GM12875 (cell line): Measurements from ENCODE around the gene NAPSA.
A peak's percentile ranks its signal among the peaks of the same experiment; 100 is the strongest.

Experiments
- H3K4me3 ChIP-seq: one replicate; pipeline ENCODE4 v1.5.1; 2011; ENCODE audit warnings: low read depth, low read length, control low read depth
- TF ChIP-seq, protein P1 (sequence below): IDR thresholded peaks from 2 replicates; pipeline ENCODE4 v1.5.1; 2011; ENCODE audit warnings: low read depth, mild to moderate bottlenecking, control low read depth, inconsistent platforms, low read length, moderate library complexity, borderline replicate concordance; ENCODE audit not compliant: insufficient read depth

NAPSA gene

DNA sequence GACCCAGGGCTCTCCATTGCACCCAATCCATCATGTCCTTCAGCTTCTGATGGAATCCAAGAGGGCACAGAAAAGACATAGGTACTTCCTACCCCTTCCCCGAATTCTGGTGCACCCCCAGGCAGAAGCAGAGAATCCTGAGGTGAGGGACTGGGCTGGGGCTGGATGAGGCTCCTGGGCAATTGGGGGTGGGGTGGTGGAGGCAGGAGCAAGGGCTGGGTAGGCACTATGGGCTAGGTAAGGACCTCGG lies 33.5 kb downstream of the NAPSA start:
- TF ChIP-seq, protein P1, sequence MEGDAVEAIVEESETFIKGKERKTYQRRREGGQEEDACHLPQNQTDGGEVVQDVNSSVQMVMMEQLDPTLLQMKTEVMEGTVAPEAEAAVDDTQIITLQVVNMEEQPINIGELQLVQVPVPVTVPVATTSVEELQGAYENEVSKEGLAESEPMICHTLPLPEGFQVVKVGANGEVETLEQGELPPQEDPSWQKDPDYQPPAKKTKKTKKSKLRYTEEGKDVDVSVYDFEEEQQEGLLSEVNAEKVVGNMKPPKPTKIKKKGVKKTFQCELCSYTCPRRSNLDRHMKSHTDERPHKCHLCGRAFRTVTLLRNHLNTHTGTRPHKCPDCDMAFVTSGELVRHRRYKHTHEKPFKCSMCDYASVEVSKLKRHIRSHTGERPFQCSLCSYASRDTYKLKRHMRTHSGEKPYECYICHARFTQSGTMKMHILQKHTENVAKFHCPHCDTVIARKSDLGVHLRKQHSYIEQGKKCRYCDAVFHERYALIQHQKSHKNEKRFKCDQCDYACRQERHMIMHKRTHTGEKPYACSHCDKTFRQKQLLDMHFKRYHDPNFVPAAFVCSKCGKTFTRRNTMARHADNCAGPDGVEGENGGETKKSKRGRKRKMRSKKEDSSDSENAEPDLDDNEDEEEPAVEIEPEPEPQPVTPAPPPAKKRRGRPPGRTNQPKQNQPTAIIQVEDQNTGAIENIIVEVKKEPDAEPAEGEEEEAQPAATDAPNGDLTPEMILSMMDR = no peak
- H3K4me3 ChIP-seq = peak overlapping the region; percentile 57

DNA sequence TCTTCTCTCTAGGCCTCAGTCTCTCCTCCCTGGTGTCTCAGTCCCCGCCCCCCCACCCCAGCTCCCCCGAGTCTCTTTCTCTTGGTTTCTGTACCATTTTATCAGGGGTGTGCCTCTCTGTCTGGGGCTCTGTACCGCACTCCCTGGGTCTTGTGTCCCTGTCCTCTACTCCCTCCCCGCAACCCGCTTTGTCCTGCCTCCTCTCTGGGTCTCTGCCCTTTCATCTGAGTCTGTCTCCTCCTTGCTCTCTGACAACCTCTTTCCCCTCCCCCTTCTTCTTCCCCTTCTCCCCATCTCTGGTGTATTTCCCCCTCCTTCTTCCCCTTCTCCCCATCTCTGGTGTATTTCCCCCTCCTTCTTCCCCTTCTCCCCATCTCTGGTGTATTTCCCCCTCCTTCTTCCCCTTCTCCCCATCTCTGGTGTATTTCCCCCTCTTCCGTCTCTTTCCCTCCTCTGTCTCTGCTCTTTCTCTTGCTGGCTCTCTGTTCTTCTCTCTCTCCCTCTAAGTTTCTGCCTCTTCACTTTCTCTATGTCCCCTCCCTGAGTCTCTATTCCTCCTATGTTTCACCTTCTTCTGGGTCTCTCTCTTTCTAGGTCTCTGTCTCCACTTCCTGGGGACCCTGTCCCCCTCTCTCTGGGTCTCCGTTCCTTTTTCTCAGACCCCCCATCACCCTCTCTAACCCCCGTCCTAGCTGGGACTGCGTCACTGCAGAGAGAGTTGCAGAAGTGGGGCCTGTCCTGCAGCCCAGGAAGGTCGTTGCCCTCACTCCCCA lies 34.0 kb downstream of the NAPSA start:
- TF ChIP-seq, protein P1 = no peak
- peak overlapping the region; percentile 57 for H3K4me3 ChIP-seq

DNA sequence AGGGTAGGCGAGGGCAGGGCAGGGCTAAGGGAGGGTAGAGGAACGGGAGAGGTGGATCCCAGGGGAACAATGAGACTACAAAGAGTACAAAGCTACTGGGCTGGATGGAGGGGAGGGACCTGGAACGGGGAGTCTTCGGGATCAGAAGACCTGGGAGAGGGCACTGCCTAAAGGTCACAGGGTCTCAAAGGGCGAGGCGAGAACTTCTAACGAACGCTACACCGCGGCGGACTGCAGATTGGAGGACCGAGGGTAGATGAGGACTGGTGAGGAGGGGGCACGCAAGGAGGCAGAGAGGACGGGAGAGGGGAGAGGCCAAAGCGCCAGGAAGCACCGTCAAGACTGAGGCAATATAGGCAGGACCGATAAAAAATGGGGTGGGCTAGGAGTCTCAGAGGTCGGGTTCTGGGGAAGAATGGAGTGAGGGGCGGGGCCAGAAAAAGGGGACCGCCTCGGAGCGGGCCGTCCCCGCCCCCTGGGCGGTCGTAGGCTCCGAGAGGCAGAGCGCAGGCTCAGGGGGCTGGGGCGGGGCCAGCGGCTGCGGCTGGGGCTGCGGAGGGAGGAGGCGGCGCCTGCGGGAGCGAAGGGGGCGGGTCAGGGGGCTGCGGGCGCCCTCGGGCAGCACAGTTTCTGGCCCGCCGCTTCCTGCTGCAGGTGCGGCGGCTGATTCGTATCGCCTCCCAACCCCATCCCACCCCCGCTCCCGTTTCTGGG lies 34.9 kb downstream of the NAPSA start:
- TF ChIP-seq, protein P1 = no peak
- peak overlapping the region; percentile 57 for H3K4me3 ChIP-seq

DNA sequence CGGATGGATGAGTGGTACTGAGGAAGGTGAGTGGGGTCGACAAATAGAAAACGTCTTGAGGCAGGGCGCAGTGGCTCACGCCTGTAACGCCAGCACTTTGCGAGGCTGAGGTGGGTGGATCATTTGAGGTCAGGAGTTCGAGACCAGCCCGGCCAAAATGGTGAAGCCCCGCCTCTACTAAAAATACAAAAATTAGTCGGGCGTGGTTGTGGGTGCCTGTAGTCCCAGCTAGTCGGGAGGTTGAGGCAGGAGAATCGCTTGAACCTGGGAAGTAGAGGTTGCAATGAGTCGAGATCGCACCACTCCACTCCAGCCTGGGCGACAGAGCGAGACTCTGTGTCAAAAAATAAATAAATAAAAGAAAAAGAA lies 35.5 kb downstream of the NAPSA start:
- peak overlapping the region; percentile 57 for H3K4me3 ChIP-seq

DNA sequence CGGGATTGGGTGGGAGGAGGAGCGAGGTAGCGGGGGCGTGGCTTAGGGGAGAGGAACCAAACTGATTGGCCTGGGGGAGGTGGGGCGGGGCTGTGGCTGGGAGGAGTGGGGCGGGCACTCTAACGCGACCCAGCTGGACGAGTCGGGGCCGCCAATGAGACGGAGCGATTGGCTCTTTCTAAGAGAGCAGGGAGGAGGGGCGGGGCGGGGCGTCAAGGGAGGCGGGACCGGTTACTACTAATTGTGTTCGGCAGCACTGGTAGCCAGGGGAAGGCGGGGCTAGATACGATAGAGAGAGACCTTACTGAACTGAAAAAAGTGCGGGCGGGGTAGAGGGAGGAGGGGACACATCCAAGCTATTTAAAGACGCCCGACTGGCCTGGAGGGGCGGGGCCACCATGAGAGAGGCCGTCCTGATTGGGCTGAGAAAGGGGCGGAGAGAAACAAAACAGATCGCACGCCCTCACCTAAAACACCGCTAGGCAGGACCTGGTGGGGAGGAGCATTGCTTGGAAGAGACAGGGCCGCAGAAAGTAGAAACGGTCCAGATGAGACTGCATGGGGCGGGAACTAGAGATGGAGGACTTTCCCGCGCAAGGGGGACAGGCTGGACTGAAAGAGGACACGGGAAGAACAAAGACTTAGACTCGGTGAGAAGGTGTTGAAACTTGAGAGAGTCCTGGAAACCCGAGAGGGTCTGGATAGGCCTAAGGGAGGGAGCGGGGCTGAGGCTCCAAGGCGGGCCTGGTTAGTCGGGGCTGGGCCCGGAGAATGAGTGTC lies 36.1 kb downstream of the NAPSA start, which contains the start of gene KCNC3:
TSS of gene KCNC3 (minus strand) at position 232 of the 780 bp plus-strand sequence. CDS start 295 bp downstream, outside the sequence.
- H3K4me3 ChIP-seq = peak within 1 kb of the TSS; percentile 57
- TF ChIP-seq, protein P1 = no peak

DNA sequence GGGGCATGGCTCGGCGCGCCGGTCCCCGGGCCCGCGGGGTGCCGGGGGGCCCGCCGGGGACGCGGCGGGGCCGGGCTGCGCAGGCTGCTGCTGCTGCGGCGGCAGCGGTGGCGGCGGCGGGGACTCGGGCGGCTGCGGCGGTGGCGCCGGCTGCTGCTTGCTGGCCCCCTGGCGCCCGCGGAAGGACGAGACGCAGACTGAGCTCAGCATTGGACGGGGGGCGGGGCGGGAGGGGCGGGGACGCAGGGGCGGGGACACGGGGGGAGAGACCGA lies 36.6 kb downstream of the NAPSA start:
- H3K4me3 ChIP-seq = no peak overlapping the region
- TF ChIP-seq, protein P1 = peak; percentile 27; the same call in 1 of the 2 replicates

DNA sequence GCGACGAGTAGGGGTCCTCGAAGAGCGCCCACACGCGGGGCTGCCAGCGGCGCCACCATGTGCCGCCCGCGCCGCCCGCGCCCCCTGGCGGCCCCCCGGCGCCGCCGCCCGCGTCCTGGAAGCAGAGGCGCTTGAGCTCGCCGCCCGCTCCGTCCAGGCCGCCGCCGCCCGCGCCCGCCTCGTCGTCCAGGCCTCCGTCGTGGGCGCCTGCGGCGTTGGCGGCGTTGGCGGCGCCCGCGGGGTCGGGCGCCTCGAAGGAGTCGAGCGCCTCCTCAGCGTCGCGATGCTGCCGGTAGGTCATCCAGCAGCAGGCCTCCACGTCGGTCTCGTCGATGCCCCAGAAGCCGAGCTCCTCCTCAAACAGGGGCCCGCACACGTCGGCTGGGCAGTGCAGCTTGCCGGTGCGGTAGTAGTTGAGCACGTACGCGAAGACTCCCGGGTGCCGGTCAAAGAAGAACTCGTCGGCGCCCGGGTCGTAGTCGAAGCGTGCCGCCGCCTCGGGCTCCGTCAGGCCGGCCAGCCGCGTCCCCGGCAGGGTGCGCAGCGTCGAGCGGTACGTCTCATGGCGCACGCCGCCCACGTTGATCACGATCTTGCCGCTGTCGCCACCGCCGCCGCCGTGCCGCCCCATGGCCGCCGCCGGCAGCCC lies 37.1 kb downstream of the NAPSA start:
- peak overlapping the region; percentile 36 for H3K4me3 ChIP-seq
- TF ChIP-seq, protein P1 = peak; percentile 39; the same call in 1 of the 2 replicates
